Liver (tissue), 3 donors: ENCODE data around the gene OR2D3.

Experiments used
- ATF3 ChIP-seq: IDR thresholded peaks from 2 replicates; pipeline ENCODE4 v1.6.1; 2016; ENCODE audit warnings: antibody characterized with exemption
- CTCF ChIP-seq: fragments of 150-350 bp; IDR thresholded peaks from 2 replicates; pipeline ENCODE4 v1.5.1; 2017; ENCODE audit warnings: improper control_type of control experiment, low read depth, low read length; ENCODE audit not compliant: missing input control
- FOXA2 ChIP-seq: IDR thresholded peaks from 2 replicates; pipeline ENCODE4 v1.6.1; 2016; ENCODE audit warnings: antibody characterized with exemption
- HNF4G ChIP-seq: IDR thresholded peaks from 2 replicates; pipeline ENCODE4 v1.6.1; 2016; ENCODE audit warnings: antibody characterized with exemption
- JUND ChIP-seq, 2 donors: IDR thresholded peaks; 2 replicates each; pipeline ENCODE4 v1.6.1; 2016; ENCODE audit warnings: antibody characterized with exemption in 2 of 2
- MAX ChIP-seq: IDR thresholded peaks from 2 replicates; pipeline ENCODE4 v1.6.1; 2016; ENCODE audit warnings: antibody characterized with exemption
- RAD21 ChIP-seq, 2 donors: IDR thresholded peaks; 2 replicates each; pipeline ENCODE4 v1.6.1; 2016; ENCODE audit warnings: antibody characterized with exemption in 2 of 2, mild to moderate bottlenecking in 2 of 2
- REST ChIP-seq: IDR thresholded peaks from 2 replicates; pipeline ENCODE4 v1.6.1; 2016; ENCODE audit warnings: antibody characterized with exemption, mild to moderate bottlenecking
- YY1 ChIP-seq: IDR thresholded peaks from 2 replicates; pipeline ENCODE4 v1.6.1; 2016; ENCODE audit warnings: antibody characterized with exemption, mild to moderate bottlenecking
- ZBTB33 ChIP-seq: IDR thresholded peaks from 2 replicates; pipeline ENCODE4 v1.6.1; 2016; ENCODE audit warnings: antibody characterized with exemption
- donor health status: healthy.
- donor health status: healthy.

GRCh38 chr11:6895010-6895409 is 25.8 kb upstream of the OR2D3 start:
- no peak for TF ChIP-seq CTCF
- TF ChIP-seq RAD21 (IDR thresholded peaks at IDR 0.05): no peak
- no peak for TF ChIP-seq ATF3
- TF ChIP-seq YY1: no peak
- TF ChIP-seq JUND (IDR thresholded peaks at IDR 0.05): no peak
- TF ChIP-seq REST: no peak
- TF ChIP-seq HNF4G: no peak
- TF ChIP-seq ZBTB33: no peak
- no peak for TF ChIP-seq FOXA2
- no peak for TF ChIP-seq MAX
